COLO668 (cell line): ENCODE measurements around the gene POLK.
"Not testable (repeated sequence)": the region's sequence is repeated elsewhere in the genome, so short reads cannot be mapped to it uniquely, and the experiment has no call there.

ENCODE experiments used
- DNase-seq: peaks from one replicate; lab custom pipeline; 2025; ENCODE audit not compliant: unreplicated experiment; lab: John Stamatoyannopoulos, UW

The POLK gene

DNA sequence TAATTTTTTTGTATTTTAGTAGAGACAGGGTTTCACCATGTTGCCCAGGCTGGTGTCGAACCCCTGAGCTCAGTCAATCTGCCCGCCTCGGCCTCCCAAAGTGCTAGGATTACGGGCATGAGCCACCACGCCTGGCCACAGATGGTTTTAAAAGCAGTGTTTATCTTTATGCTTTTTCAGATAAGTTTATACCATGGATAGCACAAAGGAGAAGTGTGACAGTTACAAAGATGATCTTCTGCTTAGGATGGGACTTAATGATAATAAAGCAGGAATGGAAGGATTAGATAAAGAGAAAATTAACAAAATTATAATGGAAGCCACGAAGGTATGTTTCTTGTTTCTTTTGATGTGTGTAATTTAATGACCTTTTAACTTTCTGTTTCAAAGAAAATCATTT lies 35.1 kb downstream of the POLK start:
- DNase-seq = no peak

DNA sequence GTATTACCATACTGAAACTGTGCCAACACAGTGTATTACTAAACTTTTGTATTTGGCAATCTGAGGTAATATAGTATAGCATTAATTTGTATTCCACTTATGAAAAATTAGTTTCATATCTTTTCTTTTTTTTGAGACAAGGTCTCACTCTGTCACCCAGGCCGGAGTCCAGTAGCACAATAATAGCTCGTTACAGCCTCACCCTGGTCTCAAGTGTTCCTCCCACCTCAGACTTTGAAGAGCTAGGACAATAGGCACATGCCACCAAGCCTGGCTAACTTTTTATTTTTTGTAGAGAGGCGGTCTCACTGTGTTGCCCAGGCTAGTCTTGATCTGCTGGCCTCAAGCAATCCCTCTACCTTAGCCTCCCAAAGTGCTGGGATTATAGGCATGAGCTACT lies 36.1 kb downstream of the POLK start:
- DNase-seq = no peak

DNA sequence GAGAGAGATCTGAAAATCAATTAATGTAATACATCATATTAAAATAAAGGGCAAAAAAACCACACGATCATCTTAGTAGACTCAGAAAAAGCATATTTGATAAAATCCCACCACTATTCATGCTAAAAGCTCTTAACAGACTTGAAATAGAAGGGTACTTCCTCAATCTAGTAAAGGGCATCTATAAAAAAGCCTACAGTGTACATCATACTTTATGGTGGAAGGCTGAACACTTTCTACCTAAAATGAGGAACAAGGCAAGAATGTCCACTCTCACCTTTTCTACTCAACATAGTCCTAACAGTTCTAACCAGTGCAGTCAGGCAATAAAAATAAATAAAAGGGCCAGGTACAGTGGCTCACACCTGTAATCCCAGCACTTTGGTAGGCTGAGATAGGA lies 38.9 kb downstream of the POLK start:
- DNase-seq = no peak

DNA sequence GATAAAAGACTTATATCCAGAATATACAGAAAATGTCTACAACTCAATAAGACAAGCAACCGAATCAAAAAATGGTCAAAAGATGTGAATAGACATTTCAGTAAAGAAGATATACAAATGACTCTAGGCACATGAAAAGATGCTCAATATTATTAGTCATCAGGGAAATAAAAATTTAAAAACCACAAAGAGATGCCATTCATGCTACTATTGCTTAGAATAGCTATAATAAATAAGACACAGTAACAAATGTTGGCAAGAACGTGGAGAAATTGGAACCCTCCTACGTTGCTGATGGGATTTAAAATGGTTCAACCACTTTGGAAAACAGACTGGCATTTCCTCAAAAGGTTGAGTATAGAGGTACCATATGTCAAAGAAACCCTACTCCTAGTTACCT lies 39.8 kb downstream of the POLK start:
- no peak for DNase-seq

DNA sequence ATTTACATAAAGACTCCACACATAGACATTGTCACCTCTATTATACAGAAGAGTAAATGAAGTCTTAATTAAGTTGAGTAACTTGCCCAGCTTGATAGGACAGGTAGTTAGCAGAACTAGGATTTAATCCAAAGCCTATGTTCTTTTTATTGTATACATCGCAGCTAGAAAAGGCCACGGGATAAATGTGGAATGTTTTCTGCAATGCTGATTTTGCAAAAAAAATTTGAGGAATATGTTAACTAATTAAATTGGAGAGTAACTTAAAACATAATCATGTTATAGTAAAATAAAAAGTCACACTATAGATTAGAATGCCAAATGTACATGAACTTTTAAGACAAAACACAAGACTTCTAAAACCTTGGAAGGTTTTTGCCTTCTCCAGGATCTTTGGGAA lies 41.1 kb downstream of the POLK start:
- DNase-seq = no peak

DNA sequence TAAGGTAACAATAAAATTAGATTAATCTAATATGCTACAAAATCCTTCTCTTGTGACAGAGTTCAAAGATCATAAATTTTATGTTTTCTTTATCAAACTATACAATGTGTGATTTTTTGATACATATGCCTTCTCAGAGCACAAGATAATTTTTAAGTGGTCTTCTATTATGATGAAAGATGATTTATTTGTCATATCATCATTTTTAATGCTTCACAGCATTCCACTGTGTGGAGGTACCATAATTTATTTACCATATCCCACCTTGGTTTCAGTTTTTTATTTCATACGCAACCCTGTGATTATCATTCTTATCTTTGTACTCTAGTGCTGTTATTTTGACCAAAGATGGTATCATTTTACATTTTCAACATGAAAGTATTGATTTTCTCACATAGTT lies 41.7 kb downstream of the POLK start:
- DNase-seq = no peak

DNA sequence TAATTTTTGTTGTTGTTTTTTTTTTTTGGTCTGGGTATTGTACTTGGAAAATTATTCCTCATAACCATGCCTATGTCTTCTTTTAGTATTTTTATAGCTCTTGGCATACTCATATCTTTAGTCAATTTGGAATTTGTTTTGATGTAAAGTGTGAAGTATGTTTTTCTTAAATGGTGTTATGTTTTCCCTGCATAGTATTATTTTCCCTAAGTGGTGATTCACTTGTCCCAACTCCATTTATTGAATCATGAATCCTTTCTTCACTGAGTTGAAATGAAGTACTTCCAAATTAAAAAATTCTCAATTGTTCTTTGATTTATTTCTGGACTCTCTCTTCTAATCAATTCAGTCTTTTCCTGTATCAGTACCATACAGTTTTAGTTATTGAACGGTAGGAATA lies 46.5 kb downstream of the POLK start:
- DNase-seq = no peak

DNA sequence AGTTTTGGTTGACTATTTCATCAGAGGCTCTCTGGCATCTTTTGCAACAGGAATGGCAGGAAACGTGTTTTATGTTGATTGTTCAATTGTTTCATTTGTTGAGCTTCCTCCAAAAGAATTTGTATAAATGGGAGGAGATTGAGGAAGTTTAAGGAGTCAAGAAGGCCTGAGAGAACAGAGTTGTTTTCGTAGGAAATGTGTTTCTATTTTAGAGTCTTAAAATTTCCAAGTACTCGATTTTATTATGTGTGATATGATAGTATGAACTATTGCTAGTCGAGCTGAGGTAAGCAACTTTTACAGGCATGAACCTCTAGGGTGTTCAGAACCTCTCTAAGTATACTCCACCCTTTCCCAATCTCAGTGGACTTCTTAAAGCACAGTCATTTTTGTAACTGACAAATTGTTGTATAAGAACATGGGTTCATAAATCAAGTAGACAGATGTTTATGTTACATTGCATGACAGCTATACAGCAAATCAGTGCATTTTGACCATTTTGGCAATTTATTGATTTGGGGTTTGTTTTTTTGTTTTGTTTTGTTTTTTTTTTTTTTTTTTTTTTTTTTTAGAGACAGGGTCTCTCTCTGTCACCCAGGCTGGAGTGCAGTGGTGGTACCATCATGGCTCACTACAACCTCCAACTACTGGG lies 47.4 kb downstream of the POLK start:
- no peak for DNase-seq

DNA sequence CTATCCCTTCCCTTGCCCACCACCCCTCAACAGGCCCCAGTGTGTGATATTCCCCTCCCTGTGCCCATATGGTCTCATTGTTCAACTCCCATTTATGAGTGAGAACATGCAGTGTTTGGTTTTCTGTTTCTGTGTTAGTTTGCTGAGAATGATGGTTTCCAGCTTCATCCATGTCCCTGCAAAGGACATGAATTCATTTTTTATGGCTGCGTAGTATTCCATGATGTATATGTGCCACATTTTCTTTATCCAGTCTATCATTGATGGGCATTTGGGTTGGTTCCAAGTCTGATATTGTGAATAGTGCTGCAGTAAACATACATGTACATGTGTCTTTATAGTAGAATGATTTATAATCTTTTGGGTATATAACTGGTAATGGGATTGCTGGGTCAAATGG lies 49.0 kb downstream of the POLK start:
- not testable (repeated sequence) for DNase-seq

DNA sequence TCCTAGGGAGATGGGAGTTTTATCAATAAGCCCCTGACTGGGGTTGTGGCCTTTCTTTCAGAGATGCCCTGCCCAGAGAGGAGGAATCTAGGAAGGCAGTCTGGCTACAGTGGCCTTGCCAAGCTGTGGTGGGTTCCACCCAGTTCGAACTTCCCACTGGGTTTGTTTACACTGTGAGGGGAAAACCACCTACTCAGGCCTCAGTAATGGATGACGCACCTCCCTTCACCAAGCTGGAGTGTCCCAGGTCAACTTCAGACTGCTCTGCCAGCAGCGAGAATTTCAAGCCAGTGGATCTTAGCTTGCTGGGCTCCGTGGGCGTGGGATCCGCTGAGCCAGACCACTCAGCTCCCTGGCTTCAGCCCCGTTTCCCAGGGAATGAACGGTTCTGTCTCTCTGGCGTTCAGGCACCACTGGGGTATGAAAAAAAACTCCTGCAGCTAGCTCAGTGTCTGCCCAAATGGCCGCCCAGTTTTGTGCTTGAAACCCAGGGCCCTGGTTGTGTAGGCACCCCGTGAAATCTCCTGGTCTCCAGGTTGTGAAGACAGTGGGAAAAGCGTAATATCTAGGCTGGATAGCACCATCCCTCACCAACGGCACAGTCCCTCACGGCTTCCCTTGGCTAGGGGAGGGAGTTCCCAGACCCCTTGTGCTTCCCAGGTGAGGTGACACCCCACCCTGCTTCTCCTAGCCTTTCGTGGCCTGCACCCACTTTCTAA lies 54.5 kb downstream of the POLK start:
- not testable (repeated sequence) for DNase-seq

DNA sequence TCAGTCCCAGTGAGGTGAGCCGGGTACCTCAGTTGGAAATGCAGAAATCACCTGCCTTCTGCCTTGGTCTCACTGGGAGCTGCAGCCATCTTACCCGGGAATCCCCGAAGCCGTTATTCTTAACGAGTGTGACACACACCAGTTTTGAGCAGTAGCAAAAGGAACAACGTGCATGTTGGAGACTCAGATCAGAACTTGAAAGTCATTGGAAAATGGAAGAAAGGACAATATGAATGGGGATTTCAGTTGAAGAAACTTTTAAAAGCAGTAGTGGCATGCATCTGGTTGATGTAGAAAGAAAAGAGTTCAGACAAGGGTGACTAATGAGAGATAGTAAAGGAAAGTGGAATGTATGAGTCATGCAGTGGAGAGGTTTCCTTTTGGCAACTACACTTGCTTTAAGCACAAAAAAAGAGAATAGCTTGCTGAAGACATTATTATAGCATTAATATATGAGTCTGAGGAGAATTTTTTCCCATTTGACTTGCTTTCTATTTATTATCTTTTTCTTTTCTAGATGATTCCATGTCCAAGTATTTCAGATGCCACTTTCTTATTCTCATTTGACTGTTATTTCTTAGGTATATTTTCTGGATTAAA lies 55.1 kb downstream of the POLK start:
- DNase-seq = no peak

DNA sequence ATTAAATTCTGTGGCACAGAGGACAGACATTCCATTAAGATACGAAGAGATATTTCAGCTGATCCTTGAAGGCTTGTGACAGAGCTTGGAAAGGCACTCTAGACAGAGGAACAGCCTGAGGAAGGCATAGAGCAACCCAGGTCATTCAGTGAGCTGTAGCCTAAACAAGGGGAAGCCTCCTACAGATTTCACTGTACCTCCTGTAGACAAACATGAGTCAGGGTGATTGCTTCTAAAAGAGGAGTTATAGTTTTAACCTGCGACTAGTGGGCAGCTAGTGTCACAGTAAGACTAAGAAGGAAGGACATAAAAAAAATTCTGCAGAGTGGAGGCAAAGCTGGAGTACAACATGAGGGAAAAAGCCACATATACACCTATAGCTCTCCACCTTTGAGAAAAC lies 56.0 kb downstream of the POLK start:
- no peak for DNase-seq

DNA sequence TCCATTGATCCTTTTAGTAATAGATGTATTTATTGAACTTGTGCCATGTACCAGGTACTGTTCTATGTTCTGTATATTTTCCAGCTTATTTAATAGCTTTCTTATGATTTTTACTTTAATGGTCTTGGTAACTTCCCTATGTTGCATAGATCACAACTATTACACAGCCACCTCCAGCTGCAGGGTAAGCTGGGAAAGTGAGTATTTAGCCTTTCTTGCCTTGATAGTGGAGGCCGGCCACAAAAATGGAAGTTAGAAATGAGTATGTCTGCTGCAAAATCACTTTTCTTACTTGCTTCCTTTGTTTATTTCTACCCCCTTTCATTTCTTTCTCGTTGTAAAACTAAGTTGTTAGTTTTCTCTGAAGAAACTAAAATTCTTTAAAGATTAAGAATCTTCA lies 56.5 kb downstream of the POLK start:
- DNase-seq = no peak

DNA sequence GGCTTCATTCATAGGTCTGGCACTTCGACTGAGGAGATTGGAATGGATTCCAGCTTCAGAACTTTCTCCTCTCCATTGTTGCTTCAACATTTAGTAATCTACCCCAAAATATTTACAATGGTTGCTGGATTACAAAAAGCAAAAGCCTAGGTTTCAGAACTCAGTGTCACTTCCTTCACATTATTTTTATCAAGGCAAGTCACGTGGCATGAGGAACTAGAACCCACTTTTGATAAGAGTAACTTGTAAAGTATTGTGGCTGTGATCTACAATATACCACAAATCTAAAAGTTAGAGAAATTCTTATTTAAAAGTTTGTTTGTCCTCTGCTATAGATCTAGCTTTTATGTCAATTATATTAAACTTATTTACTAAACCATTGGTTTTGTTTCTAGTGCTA lies 59.9 kb downstream of the POLK start:
- no peak for DNase-seq

DNA sequence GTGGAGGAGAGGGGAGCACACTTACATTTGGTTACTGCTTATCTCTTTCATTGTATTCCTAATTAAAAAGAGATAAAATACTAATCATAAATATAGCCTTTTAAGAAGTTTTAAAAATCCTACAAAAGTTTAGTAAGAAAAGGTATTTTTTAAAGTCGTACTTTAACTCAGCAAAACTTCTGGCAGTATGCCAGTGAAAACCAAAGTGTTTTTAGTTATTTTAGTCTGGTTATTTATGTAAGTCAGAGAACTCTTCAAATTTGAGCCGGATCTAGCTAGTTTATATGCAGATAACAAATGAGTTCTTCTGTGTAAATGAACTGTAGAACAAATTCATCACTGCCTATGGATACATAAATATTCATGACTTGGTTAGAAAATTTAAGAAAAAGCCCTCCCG lies 63.1 kb downstream of the POLK start:
- DNase-seq = no peak

DNA sequence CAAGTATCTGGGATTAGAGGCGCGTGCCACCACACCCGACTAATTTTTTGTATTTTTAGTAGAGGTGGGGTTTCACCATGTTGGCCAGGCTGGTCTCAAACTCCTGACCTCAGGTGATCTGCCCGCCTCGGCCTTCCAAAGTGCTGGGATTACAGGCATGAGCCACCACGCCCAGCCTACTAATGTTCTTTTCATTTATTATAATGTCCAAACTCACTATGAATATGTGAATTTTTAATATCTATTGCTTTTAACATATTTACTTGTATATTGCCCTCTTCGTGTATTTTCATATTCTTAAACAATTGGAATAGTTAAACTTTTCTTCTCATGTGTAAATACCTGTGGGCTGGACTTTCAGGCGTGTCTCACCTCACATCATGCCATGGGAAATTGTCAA lies 66.6 kb downstream of the POLK start:
- DNase-seq = not testable (repeated sequence)

DNA sequence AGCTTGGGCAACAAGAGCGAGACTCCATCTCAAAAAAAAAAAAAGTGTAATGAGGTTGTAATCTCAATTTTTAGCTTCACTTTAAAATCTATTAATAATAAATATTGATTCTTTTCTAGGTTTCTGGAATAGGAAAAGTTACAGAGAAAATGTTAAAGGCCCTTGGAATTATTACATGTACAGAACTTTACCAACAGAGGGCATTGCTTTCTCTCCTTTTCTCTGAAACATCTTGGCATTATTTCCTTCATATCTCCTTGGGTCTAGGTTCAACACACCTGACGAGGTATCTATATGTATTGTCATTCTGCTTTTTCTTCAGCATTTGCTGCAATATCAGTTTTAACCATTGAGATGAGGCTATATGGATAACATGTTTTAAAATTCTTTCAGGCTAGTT lies 73.0 kb downstream of the POLK start:
- no peak for DNase-seq

DNA sequence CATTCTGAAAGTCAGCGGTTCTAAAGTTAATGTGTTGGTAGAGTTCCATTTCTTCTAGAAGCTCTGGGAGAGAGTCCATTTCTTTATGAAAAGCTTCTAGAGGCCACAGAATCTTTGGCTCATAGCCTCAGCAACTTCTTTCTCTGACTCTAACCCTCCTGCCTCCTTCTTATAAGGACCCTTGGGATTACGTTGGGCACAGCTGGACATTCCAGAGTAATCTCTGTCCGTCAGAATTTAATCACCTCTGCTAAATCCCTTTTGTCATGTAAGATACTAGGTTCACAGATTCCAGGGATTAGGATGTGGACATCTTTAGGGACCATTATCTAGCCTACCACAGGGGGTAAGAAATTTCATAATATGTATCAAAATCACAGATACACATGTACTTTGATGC lies 77.0 kb downstream of the POLK start:
- no peak for DNase-seq

DNA sequence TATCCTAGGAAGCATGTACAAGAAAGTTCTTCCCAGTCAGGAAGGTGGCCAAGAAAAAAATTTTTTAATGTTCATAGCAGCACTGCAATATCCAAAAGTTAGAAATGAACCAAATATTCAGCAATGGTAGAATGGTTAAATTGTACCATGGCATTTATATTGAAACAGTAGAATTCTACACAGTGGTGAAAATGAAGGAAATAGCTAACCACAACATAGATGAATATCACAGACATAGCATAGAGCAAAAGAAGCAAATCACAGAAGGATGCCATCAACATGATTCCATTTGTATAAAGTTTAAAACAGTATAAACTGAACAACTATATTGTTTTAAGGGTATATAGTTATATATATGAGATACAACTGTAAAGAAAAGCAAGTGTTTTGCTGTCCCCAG lies 88.8 kb downstream of the POLK start:
- no peak for DNase-seq

DNA sequence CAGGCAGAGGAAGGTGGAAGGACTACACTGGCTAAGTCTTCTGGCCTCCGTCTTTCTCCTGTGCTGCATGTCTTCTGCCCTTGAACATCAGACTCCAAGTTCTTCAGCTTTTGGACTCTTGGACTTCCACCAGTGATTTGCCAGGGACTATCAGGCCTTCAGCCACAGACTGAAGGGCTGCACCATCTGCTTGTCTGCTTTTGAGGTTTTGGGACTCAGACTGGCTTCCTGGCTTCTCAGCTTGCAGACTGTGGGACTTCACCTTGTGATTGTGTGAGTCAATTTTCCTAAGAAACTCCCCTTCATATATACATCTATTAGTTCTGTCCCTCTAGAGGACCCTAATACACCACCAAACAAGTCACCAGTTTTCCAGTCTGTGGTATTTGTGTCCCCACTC lies 89.9 kb downstream of the POLK start:
- no peak for DNase-seq

DNA sequence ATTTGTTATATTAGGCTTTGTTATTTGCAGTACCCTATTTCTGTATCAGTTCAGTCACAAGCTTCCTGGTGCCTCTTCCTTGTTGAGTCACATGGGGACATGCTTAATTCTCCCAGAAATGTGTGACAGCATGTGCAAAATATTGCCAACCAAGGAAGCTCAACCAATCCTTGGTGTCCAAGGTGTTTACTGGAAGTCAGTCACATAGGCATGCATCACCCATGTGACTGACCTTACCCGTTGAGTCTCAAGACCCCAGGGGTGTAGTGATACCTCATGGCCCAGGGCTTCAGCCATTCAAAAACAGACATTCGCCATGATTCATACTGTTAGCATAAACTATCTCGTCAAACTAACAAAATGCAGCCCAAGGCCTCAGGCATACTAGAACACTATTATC lies 90.3 kb downstream of the POLK start:
- DNase-seq = no peak

DNA sequence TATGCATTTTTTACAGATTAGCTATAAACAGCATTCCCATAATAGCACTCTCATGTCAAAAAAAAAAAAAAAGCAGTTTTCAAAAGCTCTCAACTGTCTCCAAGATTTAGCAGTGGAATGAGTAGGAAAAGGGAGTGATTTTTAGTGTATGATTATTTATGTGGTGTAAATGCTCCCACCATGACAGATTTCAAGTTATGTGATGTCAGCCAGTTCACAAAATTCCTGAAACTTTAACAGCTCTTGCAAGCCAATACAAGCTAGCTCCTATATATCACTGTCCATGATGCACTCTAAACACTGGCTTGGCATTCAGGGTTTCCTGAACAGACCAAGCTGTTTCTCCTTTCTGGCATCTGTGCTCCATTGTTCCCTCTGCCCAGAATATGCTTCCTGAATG lies 91.7 kb downstream of the POLK start:
- DNase-seq = no peak

DNA sequence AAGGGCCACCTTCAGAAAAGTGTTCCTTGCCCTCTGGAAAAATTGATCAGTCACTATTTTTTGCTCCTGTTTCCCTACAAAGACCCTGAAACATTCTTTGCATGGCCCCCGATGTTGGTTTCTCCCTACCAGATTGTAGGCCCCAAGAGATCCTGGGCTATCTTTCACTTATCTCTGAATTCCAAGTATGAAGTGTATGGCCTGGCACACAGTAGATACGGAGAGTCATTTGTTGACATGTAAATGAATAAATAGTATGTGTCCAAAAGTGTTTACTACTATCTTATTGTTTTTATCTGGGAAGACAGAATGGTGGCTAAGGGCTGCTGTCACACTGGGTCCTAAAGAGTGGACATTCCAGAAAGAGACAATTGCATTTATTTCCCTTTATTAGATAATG lies 92.1 kb downstream of the POLK start:
- DNase-seq = no peak
